Measurements from ENCODE around the gene CALN1.

The CALN1 gene

DNA sequence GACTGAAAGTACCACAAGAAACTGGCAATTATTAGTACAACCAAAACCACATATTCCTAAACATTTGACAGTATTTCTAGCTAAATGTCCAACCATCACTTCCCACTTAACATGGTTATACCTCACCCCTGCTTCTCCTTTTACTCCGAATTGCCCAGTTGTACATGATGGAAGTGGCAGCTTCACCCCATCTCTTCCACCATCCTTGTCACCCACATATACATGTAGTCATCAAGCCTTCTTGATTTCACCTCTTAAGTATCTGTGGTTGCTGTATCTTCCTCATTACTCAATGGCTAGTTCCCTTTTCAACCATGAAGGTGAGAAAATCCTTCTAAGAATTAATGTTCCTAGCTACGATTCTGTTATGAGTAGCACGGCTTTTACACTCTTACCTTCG is 388.2 kb downstream of the CALN1 start:
- ATAC-seq (replicated peaks; ENCODE audit: extremely low read depth, poor library complexity, severe bottlenecking) (no peak), DNase-seq (ENCODE audit: low spot score in 2 of 2) (no peak)
- no peaks in the 10 kb centered on the region for H3K36me3 Mint-ChIP-seq (ENCODE audit: insufficient read depth)

DNA sequence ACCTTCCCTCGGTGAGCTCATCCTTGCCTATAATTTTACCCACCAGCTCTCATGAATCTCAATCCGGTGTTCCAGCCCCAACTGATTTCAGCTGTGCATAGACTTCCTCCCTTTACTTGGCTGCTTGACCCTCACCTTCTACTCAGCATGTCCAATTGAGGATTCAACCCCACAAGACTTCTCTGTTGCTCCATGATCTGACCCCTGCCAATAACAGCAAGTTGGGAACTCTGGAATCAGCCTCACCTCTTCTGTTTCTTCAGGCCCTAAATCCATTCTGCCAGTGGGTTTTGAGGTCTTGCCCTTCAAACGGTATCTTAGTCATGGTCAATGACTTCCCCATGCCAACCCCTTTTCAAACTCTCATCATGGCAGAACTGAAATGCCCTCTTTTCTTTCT is 390.4 kb downstream of the CALN1 start:
- no peaks in the 10 kb centered on the region for H3K27me3 Mint-ChIP-seq
- H3K36me3 Mint-ChIP-seq (ENCODE audit: insufficient read depth), result no peaks in the 10 kb centered on the region
- H3K4me1 Mint-ChIP-seq, result no peaks in the 10 kb centered on the region
- H3K9me3 Mint-ChIP-seq, result peaks cover 17% of the 10 kb centered on the region
- ATAC-seq (replicated peaks; ENCODE audit: extremely low read depth, poor library complexity, severe bottlenecking) (no peak), DNase-seq (ENCODE audit: low spot score in 2 of 2) (no peak)
- H3K27ac Mint-ChIP-seq (ENCODE audit: low read depth), result no peak overlapping the region
- H3K4me3 Mint-ChIP-seq, result no peak overlapping the region

More for the DNA sequence above, 388.2 kb downstream of the CALN1 start:
- H3K27ac Mint-ChIP-seq (ENCODE audit: low read depth), result no peak overlapping the region
- no peaks in the 10 kb centered on the region for H3K4me1 Mint-ChIP-seq
- peaks cover 22% of the 10 kb centered on the region for H3K9me3 Mint-ChIP-seq
- H3K4me3 Mint-ChIP-seq, result no peak overlapping the region
- H3K27me3 Mint-ChIP-seq, result no peaks in the 10 kb centered on the region

DNA sequence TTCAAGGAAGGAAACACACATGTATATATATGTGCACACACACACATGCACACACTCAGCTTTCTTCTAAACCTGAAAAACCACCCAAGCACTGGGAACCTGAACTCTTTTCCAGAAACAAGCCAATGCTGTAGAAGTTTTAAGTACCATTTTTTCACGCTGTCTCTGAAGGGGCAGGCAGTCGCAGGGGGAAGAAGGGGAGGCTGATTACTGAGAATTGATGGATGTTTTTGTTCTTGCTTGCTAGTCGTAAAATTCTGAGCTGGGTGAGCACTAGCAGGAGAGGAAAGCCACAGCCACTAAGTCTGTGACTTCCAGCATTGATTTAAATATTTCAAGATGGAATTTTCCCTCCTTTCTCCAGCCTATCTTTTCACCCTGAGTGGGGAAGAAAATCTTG is 391.8 kb downstream of the CALN1 start:
- DNase-seq (ENCODE audit: low spot score in 2 of 2), result no peak
- no peaks in the 10 kb centered on the region for H3K27me3 Mint-ChIP-seq

DNA sequence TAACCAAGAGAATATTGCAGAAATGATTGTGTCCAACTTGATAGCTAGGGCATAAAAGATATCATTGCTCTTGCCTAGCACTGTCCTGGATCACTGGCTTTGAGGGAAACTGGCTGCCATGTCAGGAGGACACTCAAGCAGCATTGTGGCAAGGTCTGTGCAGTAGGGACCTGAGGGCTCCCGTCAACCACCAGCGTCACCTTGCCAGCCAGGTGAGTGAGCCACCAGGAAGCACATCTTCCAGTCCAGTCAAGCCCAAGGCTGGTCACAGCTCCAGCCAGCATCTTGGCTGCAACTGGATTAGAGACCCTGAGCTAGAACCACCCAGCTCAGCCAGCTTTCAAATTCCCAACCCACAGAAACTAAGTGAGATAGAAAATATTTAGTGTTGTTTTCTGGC is 392.7 kb downstream of the CALN1 start:
- Mint-ChIP-seq H3K36me3 (ENCODE audit: insufficient read depth) (no peaks in the 10 kb centered on the region), H3K27ac (ENCODE audit: low read depth) (no peak overlapping the region), H3K9me3 (peaks cover 8% of the 10 kb centered on the region), H3K4me1 (no peaks in the 10 kb centered on the region), H3K4me3 (no peak overlapping the region), H3K27me3 (no peaks in the 10 kb centered on the region)
- no peak for ATAC-seq (replicated peaks; ENCODE audit: extremely low read depth, poor library complexity, severe bottlenecking)
- no peak for DNase-seq (ENCODE audit: low spot score in 2 of 2)

More for the DNA sequence above, 391.8 kb downstream of the CALN1 start:
- H3K36me3 Mint-ChIP-seq (ENCODE audit: insufficient read depth), result no peaks in the 10 kb centered on the region
- H3K4me3 Mint-ChIP-seq, result no peak overlapping the region
- ATAC-seq (replicated peaks; ENCODE audit: extremely low read depth, poor library complexity, severe bottlenecking), result no peak
- no peak overlapping the region for H3K27ac Mint-ChIP-seq (ENCODE audit: low read depth)
- peaks cover 13% of the 10 kb centered on the region for H3K9me3 Mint-ChIP-seq
- H3K4me1 Mint-ChIP-seq, result no peaks in the 10 kb centered on the region

DNA sequence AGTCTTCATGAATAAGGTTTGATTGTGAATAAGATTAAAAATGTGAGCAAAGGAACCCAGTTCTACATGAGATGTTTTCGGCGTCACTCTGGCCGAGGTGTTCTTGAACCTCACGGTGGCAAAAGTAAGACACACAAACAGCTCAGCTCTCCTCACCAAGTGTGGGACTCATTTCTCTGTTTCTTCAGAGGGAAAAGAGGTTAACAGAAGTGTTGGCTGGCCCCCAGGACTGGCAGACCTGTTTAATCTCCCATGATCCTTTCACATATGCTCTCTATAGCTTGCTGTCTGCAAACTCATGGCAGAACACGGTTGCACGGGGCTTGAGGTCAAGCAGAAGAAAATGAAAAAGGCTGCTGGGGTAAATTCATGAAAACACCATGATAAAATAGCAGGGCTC is 394.4 kb downstream of the CALN1 start:
- no peaks in the 10 kb centered on the region for H3K4me1 Mint-ChIP-seq

DNA sequence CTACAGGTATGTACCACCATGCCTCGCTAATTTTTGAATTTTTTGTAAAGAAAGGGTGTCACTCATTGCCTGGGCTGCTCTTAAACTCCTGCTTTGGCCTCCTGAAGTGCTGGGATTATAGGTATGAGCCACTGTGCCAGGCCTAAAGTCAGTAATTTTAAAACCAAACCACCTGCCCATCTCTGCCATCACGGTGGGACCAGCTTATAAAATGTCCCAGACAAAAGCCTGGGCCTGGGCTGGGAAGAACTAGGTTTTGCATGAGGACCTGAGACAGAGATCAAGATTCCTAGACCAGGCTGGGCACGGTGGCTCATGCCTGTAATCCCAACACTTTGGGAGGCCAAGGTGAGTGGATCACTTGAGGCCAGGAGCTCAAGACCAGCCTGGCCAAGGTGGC is 395.6 kb downstream of the CALN1 start:
- no peak overlapping the region for H3K4me3 Mint-ChIP-seq
- H3K9me3 Mint-ChIP-seq, result peaks cover under 1% of the 10 kb centered on the region
- no peak overlapping the region for H3K27ac Mint-ChIP-seq (ENCODE audit: low read depth)
- ATAC-seq (replicated peaks; ENCODE audit: extremely low read depth, poor library complexity, severe bottlenecking), result no peak
- H3K27me3 Mint-ChIP-seq, result no peaks in the 10 kb centered on the region
- DNase-seq (ENCODE audit: low spot score in 2 of 2), result no peak
- H3K36me3 Mint-ChIP-seq (ENCODE audit: insufficient read depth), result no peaks in the 10 kb centered on the region
- no peaks in the 10 kb centered on the region for H3K4me1 Mint-ChIP-seq

More for the DNA sequence above, 394.4 kb downstream of the CALN1 start:
- DNase-seq (ENCODE audit: low spot score in 2 of 2) (no peak), ATAC-seq (replicated peaks; ENCODE audit: extremely low read depth, poor library complexity, severe bottlenecking) (no peak)
- H3K27ac Mint-ChIP-seq (ENCODE audit: low read depth), result no peak overlapping the region
- H3K27me3 Mint-ChIP-seq, result no peaks in the 10 kb centered on the region
- peaks cover 8% of the 10 kb centered on the region for H3K9me3 Mint-ChIP-seq
- no peak overlapping the region for H3K4me3 Mint-ChIP-seq
- no peaks in the 10 kb centered on the region for H3K36me3 Mint-ChIP-seq (ENCODE audit: insufficient read depth)

DNA sequence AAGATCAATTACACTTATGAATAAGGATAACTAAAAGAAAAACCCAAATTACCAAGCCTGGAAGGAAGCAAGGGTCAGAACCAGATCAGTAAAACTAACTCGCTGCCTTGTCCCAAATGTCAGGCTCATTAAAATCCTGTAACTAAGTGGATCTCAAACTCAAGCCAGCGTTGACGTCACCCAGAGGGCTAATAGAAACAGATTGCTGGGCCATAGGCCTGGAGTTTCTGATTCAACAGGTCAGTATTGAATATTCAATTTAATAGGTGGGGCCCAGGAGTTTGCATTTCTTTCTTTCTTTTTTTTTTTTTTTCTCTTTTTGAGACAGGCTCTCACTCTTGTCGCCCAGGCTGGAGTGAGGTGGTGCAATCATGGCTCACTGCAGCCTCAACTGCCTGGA is 397.0 kb downstream of the CALN1 start:
- H3K27ac Mint-ChIP-seq (ENCODE audit: low read depth), result no peak overlapping the region
- H3K4me1 Mint-ChIP-seq, result no peaks in the 10 kb centered on the region
- no peaks in the 10 kb centered on the region for H3K27me3 Mint-ChIP-seq
- H3K36me3 Mint-ChIP-seq (ENCODE audit: insufficient read depth), result no peaks in the 10 kb centered on the region
- DNase-seq (ENCODE audit: low spot score in 2 of 2), result no peak
- no peak overlapping the region for H3K4me3 Mint-ChIP-seq
- ATAC-seq (replicated peaks; ENCODE audit: extremely low read depth, poor library complexity, severe bottlenecking), result no peak
- H3K9me3 Mint-ChIP-seq, result no peaks in the 10 kb centered on the region

DNA sequence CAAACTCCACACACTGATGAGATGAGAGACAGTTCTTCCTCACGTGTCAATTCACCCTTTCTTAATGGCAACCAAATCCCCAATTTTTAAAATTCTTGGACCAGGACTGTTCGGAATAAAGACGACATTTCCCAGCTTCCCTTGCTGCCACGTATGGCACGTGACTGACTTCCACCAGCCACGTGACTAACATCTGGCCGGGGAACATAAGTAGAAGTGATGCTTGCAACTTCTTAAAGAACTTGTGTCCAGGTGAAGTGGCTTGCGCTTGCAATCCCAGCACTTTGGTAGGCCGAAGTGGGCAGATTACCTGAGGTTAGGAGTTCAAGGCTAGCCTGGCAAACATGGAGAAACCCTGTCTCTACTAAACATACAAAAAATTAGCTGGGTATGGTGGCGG is 405.1 kb downstream of the CALN1 start:
- H3K4me3 Mint-ChIP-seq, result no peak overlapping the region
- no peaks in the 10 kb centered on the region for H3K9me3 Mint-ChIP-seq
- DNase-seq (ENCODE audit: low spot score in 2 of 2) (no peak), ATAC-seq (replicated peaks; ENCODE audit: extremely low read depth, poor library complexity, severe bottlenecking) (no peak)
- H3K4me1 Mint-ChIP-seq, result no peaks in the 10 kb centered on the region
- H3K36me3 Mint-ChIP-seq (ENCODE audit: insufficient read depth), result peaks cover 2% of the 10 kb centered on the region
- H3K27me3 Mint-ChIP-seq, result no peaks in the 10 kb centered on the region
- no peak overlapping the region for H3K27ac Mint-ChIP-seq (ENCODE audit: low read depth)

DNA sequence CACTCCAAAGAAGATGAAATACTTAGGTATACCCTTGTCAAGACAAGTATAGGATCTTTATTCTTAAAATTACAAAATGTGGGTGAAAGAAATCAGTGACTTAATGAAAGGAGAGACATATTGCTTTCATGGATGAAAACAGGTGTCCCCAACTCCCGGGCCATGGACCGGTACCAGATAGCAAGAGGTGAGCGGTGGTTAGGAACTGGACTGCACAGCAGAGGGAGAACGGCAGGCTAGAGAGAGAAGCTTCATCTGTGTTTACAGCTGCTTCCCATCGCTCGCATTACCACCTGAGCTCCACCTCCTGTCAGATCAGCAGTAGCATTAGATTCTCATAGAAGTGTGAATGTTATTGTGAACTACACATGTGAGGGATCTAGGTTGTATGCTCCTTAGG is 408.9 kb downstream of the CALN1 start:
- DNase-seq (ENCODE audit: low spot score in 2 of 2), result no peak
- no peaks in the 10 kb centered on the region for H3K4me1 Mint-ChIP-seq
- no peak overlapping the region for H3K27ac Mint-ChIP-seq (ENCODE audit: low read depth)
- no peak for ATAC-seq (replicated peaks; ENCODE audit: extremely low read depth, poor library complexity, severe bottlenecking)
- no peaks in the 10 kb centered on the region for H3K9me3 Mint-ChIP-seq
- H3K36me3 Mint-ChIP-seq (ENCODE audit: insufficient read depth), result no peaks in the 10 kb centered on the region
- H3K27me3 Mint-ChIP-seq, result no peaks in the 10 kb centered on the region
- no peak overlapping the region for H3K4me3 Mint-ChIP-seq

DNA sequence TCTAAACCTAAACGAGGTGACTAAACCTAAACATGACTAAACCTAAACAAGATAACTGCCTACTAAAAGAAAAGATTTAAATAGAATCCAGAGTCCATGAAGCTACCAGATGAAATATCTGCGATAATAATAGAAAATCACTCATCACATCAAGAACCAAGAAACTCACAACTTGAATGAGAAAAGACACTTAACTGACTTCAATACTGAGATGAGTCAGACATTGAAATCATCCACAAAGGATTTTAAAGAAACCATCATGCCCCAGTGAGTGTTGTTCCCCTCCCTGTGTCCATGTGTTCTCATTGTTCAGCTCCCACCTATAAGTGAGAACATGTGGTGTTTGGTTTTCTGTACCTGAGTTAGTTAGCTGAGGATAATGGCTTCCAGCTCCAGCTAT is 416.0 kb downstream of the CALN1 start:
- H3K27ac Mint-ChIP-seq (ENCODE audit: low read depth), result no peak overlapping the region
- H3K36me3 Mint-ChIP-seq (ENCODE audit: insufficient read depth), result no peaks in the 10 kb centered on the region
- H3K4me1 Mint-ChIP-seq, result no peaks in the 10 kb centered on the region
- DNase-seq (ENCODE audit: low spot score in 2 of 2), result no peak
- H3K9me3 Mint-ChIP-seq, result peaks cover 9% of the 10 kb centered on the region
- no peak for ATAC-seq (replicated peaks; ENCODE audit: extremely low read depth, poor library complexity, severe bottlenecking)
- H3K27me3 Mint-ChIP-seq, result no peaks in the 10 kb centered on the region
- H3K4me3 Mint-ChIP-seq, result no peak overlapping the region

DNA sequence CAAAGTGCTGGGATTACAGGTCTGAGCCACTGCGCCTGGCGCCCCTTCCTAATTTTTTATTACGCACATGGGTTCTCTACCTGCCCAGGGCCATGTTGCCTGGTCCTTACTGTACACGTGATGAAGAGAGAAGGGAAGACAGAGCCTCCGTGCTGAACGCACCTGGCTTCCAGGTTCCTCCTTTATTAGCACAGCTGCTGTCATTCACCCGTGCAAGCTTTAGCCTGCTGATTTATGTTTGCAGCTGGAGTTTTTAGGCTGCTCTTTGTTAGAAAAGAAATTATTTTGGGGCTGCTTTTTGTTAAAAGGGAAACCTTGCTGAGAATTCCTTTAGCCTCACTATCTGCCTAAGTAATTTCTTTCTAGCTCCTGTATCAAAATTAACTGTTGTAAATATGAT is 417.0 kb downstream of the CALN1 start:
- no peaks in the 10 kb centered on the region for H3K27me3 Mint-ChIP-seq
- H3K36me3 Mint-ChIP-seq (ENCODE audit: insufficient read depth), result no peaks in the 10 kb centered on the region
- DNase-seq (ENCODE audit: low spot score in 2 of 2) (no peak), ATAC-seq (replicated peaks; ENCODE audit: extremely low read depth, poor library complexity, severe bottlenecking) (no peak)
- no peak overlapping the region for H3K27ac Mint-ChIP-seq (ENCODE audit: low read depth)
- peaks cover 14% of the 10 kb centered on the region for H3K9me3 Mint-ChIP-seq
- H3K4me1 Mint-ChIP-seq, result no peaks in the 10 kb centered on the region
- H3K4me3 Mint-ChIP-seq, result no peak overlapping the region

DNA sequence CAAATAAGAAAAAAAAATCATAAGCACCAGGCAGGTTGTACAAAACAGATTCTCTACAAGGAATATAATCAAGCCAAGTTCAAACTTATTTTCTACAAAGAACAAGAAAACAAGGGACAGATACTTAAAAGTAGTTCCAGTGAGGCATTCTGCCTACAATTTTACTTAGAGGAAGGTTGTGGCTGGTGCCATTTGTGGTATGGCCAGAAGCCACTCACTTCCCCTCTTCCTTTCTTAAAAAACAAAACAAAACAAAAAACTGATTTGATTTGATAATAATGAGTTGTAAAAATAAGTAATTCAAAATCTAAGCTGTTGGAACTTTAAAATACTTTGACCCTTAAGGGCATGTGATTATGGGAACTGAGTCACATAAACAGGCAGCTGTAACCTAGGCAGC is 420.6 kb downstream of the CALN1 start:
- peaks cover 2% of the 10 kb centered on the region for H3K36me3 Mint-ChIP-seq (ENCODE audit: insufficient read depth)
- H3K27ac Mint-ChIP-seq (ENCODE audit: low read depth), result no peak overlapping the region
- no peak for DNase-seq (ENCODE audit: low spot score in 2 of 2)
- no peak for ATAC-seq (replicated peaks; ENCODE audit: extremely low read depth, poor library complexity, severe bottlenecking)
- no peak overlapping the region for H3K4me3 Mint-ChIP-seq
- no peaks in the 10 kb centered on the region for H3K27me3 Mint-ChIP-seq
- H3K4me1 Mint-ChIP-seq, result no peaks in the 10 kb centered on the region
- peaks cover 24% of the 10 kb centered on the region for H3K9me3 Mint-ChIP-seq

DNA sequence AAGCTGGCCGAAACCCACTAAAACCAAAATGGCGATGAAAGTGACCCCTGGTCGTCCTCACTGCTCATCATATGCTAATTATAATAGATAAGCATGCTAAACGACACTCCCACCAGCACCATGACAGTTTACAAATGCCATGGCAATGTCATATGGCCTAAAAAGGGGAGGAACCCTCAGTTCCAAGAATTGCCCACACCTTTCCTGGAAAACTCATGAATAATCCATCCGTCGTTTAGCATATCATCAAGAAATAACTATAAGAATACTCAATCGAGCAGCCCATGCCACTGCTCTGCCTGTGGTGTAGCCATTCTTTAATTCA is 422.0 kb downstream of the CALN1 start:
- ATAC-seq (replicated peaks; ENCODE audit: extremely low read depth, poor library complexity, severe bottlenecking) (no peak), DNase-seq (ENCODE audit: low spot score in 2 of 2) (no peak)
- no peak overlapping the region for H3K27ac Mint-ChIP-seq (ENCODE audit: low read depth)
- no peaks in the 10 kb centered on the region for H3K4me1 Mint-ChIP-seq
- H3K36me3 Mint-ChIP-seq (ENCODE audit: insufficient read depth), result peaks cover 4% of the 10 kb centered on the region
- H3K4me3 Mint-ChIP-seq, result no peak overlapping the region
- peaks cover 15% of the 10 kb centered on the region for H3K9me3 Mint-ChIP-seq
- no peaks in the 10 kb centered on the region for H3K27me3 Mint-ChIP-seq

DNA sequence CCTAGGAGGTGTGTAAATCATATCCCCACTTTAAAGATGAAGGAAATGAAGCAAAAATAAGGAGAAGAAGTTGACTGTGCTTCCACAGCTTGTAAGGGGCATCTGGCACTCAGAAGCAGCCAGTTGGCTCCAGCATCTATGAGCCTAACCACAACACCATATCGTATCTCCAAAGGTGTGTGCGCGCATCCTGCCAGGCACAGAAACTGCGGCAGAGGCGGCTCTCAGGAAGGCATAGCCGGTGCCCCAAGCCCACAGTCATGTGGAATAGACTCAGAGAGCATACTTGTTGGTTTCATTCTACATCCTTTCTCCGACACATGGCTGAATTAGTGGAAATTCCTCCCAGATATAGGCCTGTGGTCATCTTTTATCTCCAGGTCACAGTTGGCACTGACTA is 423.9 kb downstream of the CALN1 start:
- Mint-ChIP-seq H3K9me3 (peaks cover 15% of the 10 kb centered on the region), H3K4me1 (no peaks in the 10 kb centered on the region), H3K27me3 (no peaks in the 10 kb centered on the region), H3K27ac (ENCODE audit: low read depth) (no peak overlapping the region), H3K36me3 (ENCODE audit: insufficient read depth) (peaks cover 4% of the 10 kb centered on the region), H3K4me3 (no peak overlapping the region)
- ATAC-seq (replicated peaks; ENCODE audit: extremely low read depth, poor library complexity, severe bottlenecking) (no peak), DNase-seq (ENCODE audit: low spot score in 2 of 2) (no peak)
